Activated T-helper 9 cell treated with anti-CD3 and anti-CD28 coated beads, Interleukin-2, amount 50 U/mL, for 16 hours (primary cell): ENCODE data around the gene IL12B.
"Not testable (repeated sequence)": the region's sequence is repeated elsewhere in the genome, so short reads cannot be mapped to it uniquely, and the experiment has no call there.

Experiments
- DNase-seq: peaks from one replicate; pipeline ENCODE4 v3.0.0-alpha.2; 2020; ENCODE audit warnings: low read depth

Gene IL12B

GRCh38 chr5:159294921-159295320, 35.4 kb downstream of the IL12B start:
- DNase-seq = no peak

- DNase-seq = no peak
These were observed 39.5 kb downstream of the IL12B start for GRCh38 chr5:159290741-159291140.

GRCh38 chr5:159286420-159287035, 43.8 kb downstream of the IL12B start:
- no peak for DNase-seq

- no peak for DNase-seq
These were observed 55.6 kb downstream of the IL12B start for GRCh38 chr5:159274676-159275075.

GRCh38 chr5:159273923-159274322, 56.4 kb downstream of the IL12B start:
- no peak for DNase-seq

- no peak for DNase-seq
These were observed 60.6 kb downstream of the IL12B start for GRCh38 chr5:159269723-159270122.

GRCh38 chr5:159266764-159267163, 63.5 kb downstream of the IL12B start:
- not testable (repeated sequence) for DNase-seq
